K562 (cell line): ENCODE results near the gene ASB2. TPM values are rescaled to one million over a fixed set of nuclear protein-coding genes. Genes with fewer than 3 reads are reported as not detected.

Experiments
- ATAC-seq: fragments of 200-7000 bp; cut with Tn5 transposase; 3 replicates; pipeline ENCODE4 v1.9.1; 2020; ENCODE audit warnings: moderate library complexity
- BruUV-seq: library from RNA; stranded (reverse); fragments of 400-500 nt; replicated peaks from 2 replicates; lab custom pipeline; 2021; lab: Mats Ljungman, UMichigan
- CTCF ChIA-PET: fragments of 300-600 bp; formaldehyde crosslinking; extraction: SDS; loops from one replicate; lab custom pipeline; 2021; ENCODE audit warnings: low intra/inter-chr PET ratio; lab: Yijun Ruan, JAX
- POLR2A ChIA-PET: fragments of 300-600, 350-650 bp; sonication (Branson Sonifier 250); formaldehyde crosslinking; extraction: SDS; loops from one replicate; lab custom pipeline; 2021; ENCODE audit warnings: antibody characterized with exemption, inconsistent platforms; lab: Yijun Ruan, JAX
- DNase-seq, 4 experiments: peaks; one replicate each; pipeline versions ENCODE4 v3.0.0 to v3.0.0-alpha.2; 2011 to 2018; ENCODE audit warnings: low spot score in 3 of 4, mixed read lengths in 3 of 4; ENCODE audit errors: extremely low read depth in 1 of 4
- FAIRE-seq: peaks from 2 replicates; lab custom pipeline; 2011; peaks lifted over from hg19 to GRCh38; lab: Jason Lieb, UNC
- H2AFZ ChIP-seq: 2 replicates; pipeline ENCODE4 v1.6.0; 2011; ENCODE audit warnings: low read depth, low read length, control low read depth, inconsistent platforms
- H3K27ac ChIP-seq: fragments of 200-600 bp; 3 replicates; pipeline ENCODE4 v1.8.0; 2011; ENCODE audit warnings: low read depth, mild to moderate bottlenecking, control low read depth, inconsistent platforms, low read length, moderate library complexity, mixed read lengths; ENCODE audit errors: extremely low read depth
- H3K27me3 ChIP-seq, 2 experiments: fragments of 300-600 bp in 1 of 2; 2 replicates in 1 of 2; 3 replicates in 1 of 2; pipeline versions ENCODE4 v1.6.0 to v1.8.0; 2011; ENCODE audit warnings: inconsistent platforms in 2 of 2, low read length in 2 of 2, mild to moderate bottlenecking in 1 of 2, mixed read lengths in 1 of 2, moderate library complexity in 1 of 2; ENCODE audit not compliant: control insufficient read depth in 2 of 2, insufficient read depth in 2 of 2
- H3K36me3 ChIP-seq: fragments of 300-600 bp; 3 replicates; pipeline ENCODE4 v1.8.0; 2011; ENCODE audit warnings: mild to moderate bottlenecking, low read length, inconsistent platforms; ENCODE audit not compliant: control insufficient read depth, insufficient read depth
- H3K4me1 ChIP-seq, 2 experiments: fragments of 200-600 bp in 1 of 2; replicated peaks in 1 of 2; 2 replicates in 1 of 2; 3 replicates in 1 of 2; pipeline versions ENCODE4 v1.5.1 to v1.8.0; 2011; ENCODE audit warnings: inconsistent platforms in 2 of 2, low read length in 2 of 2, mild to moderate bottlenecking in 1 of 2, mixed read lengths in 1 of 2, moderate library complexity in 1 of 2; ENCODE audit not compliant: control insufficient read depth in 2 of 2, insufficient read depth in 2 of 2
- H3K4me2 ChIP-seq: 2 replicates; pipeline ENCODE4 v1.6.1; 2011; ENCODE audit warnings: low read length, control low read depth, inconsistent platforms, mixed read lengths; ENCODE audit not compliant: insufficient read depth
- H3K4me3 ChIP-seq: fragments of 200-600 bp; sonication (generic), shearing (Covaris generic); 2 replicates; pipeline ENCODE4 v1.5.1; 2016; ENCODE audit warnings: control low read depth, inconsistent platforms
- H3K79me2 ChIP-seq: fragments of 200-600 bp; 3 replicates; pipeline ENCODE4 v1.8.0; 2011; ENCODE audit warnings: low read length, inconsistent platforms; ENCODE audit not compliant: control insufficient read depth, insufficient read depth
- H3K9ac ChIP-seq, 2 experiments: 2 replicates each; pipeline versions ENCODE4 v1.6.0 to v1.6.1; 2011; ENCODE audit warnings: low read depth in 2 of 2, low read length in 2 of 2, control low read depth in 1 of 2, inconsistent platforms in 1 of 2, mild to moderate bottlenecking in 1 of 2, mixed read lengths in 1 of 2; ENCODE audit not compliant: insufficient read depth in 1 of 2
- H3K9me1 ChIP-seq: one replicate; pipeline ENCODE4 v1.6.0; 2011; ENCODE audit warnings: inconsistent platforms, mild to moderate bottlenecking, low read length, moderate library complexity; ENCODE audit not compliant: control insufficient read depth, insufficient read depth
- H3K9me3 ChIP-seq: replicated peaks from 2 replicates; pipeline ENCODE4 v1.5.1; 2011; ENCODE audit warnings: low read depth, low read length, inconsistent platforms; ENCODE audit not compliant: control insufficient read depth, insufficient read depth
- H4K20me1 ChIP-seq: replicated peaks from 2 replicates; pipeline ENCODE4 v1.6.1; 2011; ENCODE audit warnings: low read length, inconsistent platforms, mixed read lengths; ENCODE audit not compliant: control insufficient read depth, insufficient read depth
- ARID1B ChIP-seq: fragments of 450-650 bp; IDR thresholded peaks from 2 replicates; pipeline ENCODE4 v1.6.1; 2016; ENCODE audit warnings: antibody characterized with exemption, mild to moderate bottlenecking, inconsistent platforms
- CAMTA2 ChIP-seq: fragments of 250-450 bp; sonication (Bioruptor Pico); conservative IDR thresholded peaks from 2 replicates; pipeline ENCODE4 v1.5.1; 2022
- GTF2A2 ChIP-seq: IDR thresholded peaks from 2 replicates; pipeline ENCODE4 v1.6.1; 2016; ENCODE audit warnings: mild to moderate bottlenecking, missing genetic modification characterization, missing compliant biosample characterization
- MYNN ChIP-seq, 2 experiments: sonication (generic); formaldehyde crosslinking in 1 of 2; IDR thresholded peaks; 2 replicates each; pipeline versions ENCODE4 v1.5.0 to v1.6.1; 2016 to 2020; ENCODE audit warnings: antibody characterized with exemption in 1 of 2, missing genetic modification reagents in 1 of 2
- NELFE ChIP-seq: IDR thresholded peaks from 2 replicates; pipeline ENCODE4 v1.6.1; 2011; ENCODE audit warnings: mild to moderate bottlenecking; ENCODE audit not compliant: insufficient read depth, insufficient read length
- NFE2 ChIP-seq: IDR thresholded peaks from 2 replicates; pipeline ENCODE4 v1.6.1; 2014; ENCODE audit warnings: antibody characterized with exemption, low read depth
- RERE ChIP-seq: sonication (generic); formaldehyde crosslinking; IDR thresholded peaks from 2 replicates; pipeline ENCODE4 v1.8.0; 2023; ENCODE audit warnings: missing genetic modification reagents, mild to moderate bottlenecking, borderline replicate concordance
- ZC3H11A ChIP-seq: IDR thresholded peaks from 2 replicates; pipeline ENCODE4 v1.6.1; 2012; ENCODE audit warnings: low read depth, low read length, improper control_type of control experiment
- WGBS: fragments of 100-300 bp; shearing (Covaris generic); methylation state at CpG from one replicate; pipeline ENCODE4 v1.1.6; 2016; ENCODE audit warnings: low coverage, mixed read lengths; ENCODE audit not compliant: insufficient coverage; ENCODE audit errors: missing lambda C conversion rate; 5-methylcytosine and 5-hydroxymethylcytosine counted together
- in situ Hi-C: fragments of 300-500 bp; cut with MboI; formaldehyde crosslinking; loops from 4 replicates; pipeline ENCODE4 v1.15.0; 2018; ENCODE audit warnings: inconsistent platforms, mixed read lengths
- intact Hi-C: fragments of 100-400 bp; cut with micrococcal nuclease; formaldehyde crosslinking; loops from 2 replicates; pipeline ENCODE4 v1.14.2; 2022
- polyA plus RNA-seq, 8 experiments: library from polyadenylated mRNA; depleted of rRNA in 4 of 8; stranded (reverse) in 5 of 8; unstranded in 3 of 8; fragments of >200 nt; fragmentation: Nextera tagmentation in 2 of 8; fragmentation: Illumina TruSeq in 1 of 8; extraction: Ambion mirVana in 2 of 8; extraction: Trizol in 1 of 8; gene quantifications; 2 replicates each; pipeline versions ENCODE4 v1.2.1 to v1.2.3, GENCODE V29; 2011 to 2014; ENCODE audit warnings: inconsistent platforms in 1 of 8, missing spikeins in 1 of 8
- total RNA-seq, 7 experiments: library from RNA; depleted of rRNA in 6 of 7; stranded (reverse); fragments of >200 nt in 6 of 7; fragmentation: Illumina TruSeq in 2 of 7; extraction: Trizol in 2 of 7; gene quantifications; 2 replicates each; pipeline versions ENCODE4 v1.2.1 to v1.2.3, GENCODE V29; 2011 to 2021; ENCODE audit warnings: low replicate concordance in 1 of 7
- TF ChIP-seq, protein P1 (sequence below): fragments of 450-650 bp; conservative IDR thresholded peaks from 2 replicates; pipeline ENCODE4 v1.6.1; 2016; ENCODE audit warnings: missing genetic modification characterization, low read depth, mild to moderate bottlenecking, missing compliant biosample characterization, moderate library complexity
- TF ChIP-seq, protein P2 (sequence below), 2 experiments: IDR thresholded peaks in 1 of 2; conservative IDR thresholded peaks in 1 of 2; 2 replicates each; pipeline ENCODE4 v1.6.1; 2016; ENCODE audit warnings: low read depth in 2 of 2, mild to moderate bottlenecking in 1 of 2, missing compliant biosample characterization in 1 of 2, missing genetic modification characterization in 1 of 2, moderate library complexity in 1 of 2
- TF ChIP-seq, protein P3 (sequence below): sonication (generic); formaldehyde crosslinking; IDR thresholded peaks from 2 replicates; pipeline ENCODE4 v1.8.1; 2023; ENCODE audit warnings: mild to moderate bottlenecking, missing genetic modification reagents

The ASB2 gene
- total and polyA plus RNA-seq, 9 of the 15 experiments (the other 6 are each of a cell fraction or from before 2014, with no cell fraction given): not detected

- in situ Hi-C loops: loop anchor here (10.0 kb wide), 1 partner anchor 230 kb away; no protein-coding TSS in a partner anchor
- no peak for TF ChIP-seq ZC3H11A
- TF ChIP-seq, protein P1, sequence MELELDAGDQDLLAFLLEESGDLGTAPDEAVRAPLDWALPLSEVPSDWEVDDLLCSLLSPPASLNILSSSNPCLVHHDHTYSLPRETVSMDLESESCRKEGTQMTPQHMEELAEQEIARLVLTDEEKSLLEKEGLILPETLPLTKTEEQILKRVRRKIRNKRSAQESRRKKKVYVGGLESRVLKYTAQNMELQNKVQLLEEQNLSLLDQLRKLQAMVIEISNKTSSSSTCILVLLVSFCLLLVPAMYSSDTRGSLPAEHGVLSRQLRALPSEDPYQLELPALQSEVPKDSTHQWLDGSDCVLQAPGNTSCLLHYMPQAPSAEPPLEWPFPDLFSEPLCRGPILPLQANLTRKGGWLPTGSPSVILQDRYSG: no peak
- TF ChIP-seq, protein P2, sequence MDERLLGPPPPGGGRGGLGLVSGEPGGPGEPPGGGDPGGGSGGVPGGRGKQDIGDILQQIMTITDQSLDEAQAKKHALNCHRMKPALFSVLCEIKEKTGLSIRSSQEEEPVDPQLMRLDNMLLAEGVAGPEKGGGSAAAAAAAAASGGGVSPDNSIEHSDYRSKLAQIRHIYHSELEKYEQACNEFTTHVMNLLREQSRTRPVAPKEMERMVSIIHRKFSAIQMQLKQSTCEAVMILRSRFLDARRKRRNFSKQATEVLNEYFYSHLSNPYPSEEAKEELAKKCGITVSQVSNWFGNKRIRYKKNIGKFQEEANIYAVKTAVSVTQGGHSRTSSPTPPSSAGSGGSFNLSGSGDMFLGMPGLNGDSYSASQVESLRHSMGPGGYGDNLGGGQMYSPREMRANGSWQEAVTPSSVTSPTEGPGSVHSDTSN (CRISPR knock-in tag; IDR thresholded peaks at IDR 0.05; ENCODE audit: low read depth): no peak
- TF ChIP-seq, protein P2 (tag; conservative IDR thresholded peaks at IDR 0.05; ENCODE audit: low read depth): no peak
- TF ChIP-seq RERE: no peak
- no peak for TF ChIP-seq CAMTA2
- no peak for TF ChIP-seq ARID1B
- TF ChIP-seq NELFE: no peak
- TF ChIP-seq GTF2A2 (tag): no peak
- TF ChIP-seq MYNN (IDR thresholded peaks at IDR 0.05): no peak
- no peak for TF ChIP-seq MYNN (CRISPR knock-in tag; IDR thresholded peaks at IDR 0.05)
- TF ChIP-seq NFE2: no peak
- TF ChIP-seq, protein P3, sequence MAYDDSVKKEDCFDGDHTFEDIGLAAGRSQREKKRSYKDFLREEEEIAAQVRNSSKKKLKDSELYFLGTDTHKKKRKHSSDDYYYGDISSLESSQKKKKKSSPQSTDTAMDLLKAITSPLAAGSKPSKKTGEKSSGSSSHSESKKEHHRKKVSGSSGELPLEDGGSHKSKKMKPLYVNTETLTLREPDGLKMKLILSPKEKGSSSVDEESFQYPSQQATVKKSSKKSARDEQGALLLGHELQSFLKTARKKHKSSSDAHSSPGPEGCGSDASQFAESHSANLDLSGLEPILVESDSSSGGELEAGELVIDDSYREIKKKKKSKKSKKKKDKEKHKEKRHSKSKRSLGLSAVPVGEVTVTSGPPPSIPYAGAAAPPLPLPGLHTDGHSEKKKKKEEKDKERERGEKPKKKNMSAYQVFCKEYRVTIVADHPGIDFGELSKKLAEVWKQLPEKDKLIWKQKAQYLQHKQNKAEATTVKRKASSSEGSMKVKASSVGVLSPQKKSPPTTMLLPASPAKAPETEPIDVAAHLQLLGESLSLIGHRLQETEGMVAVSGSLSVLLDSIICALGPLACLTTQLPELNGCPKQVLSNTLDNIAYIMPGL (CRISPR knock-in tag): no peak
These were observed 91.4 kb downstream of the ASB2 start for GRCh38 chr14:93884950-93885349.

More at GRCh38 chr14:93884950-93885349, 91.4 kb downstream of the ASB2 start:
- H3K4me1 ChIP-seq: no peaks in the 10 kb centered on the region
- H4K20me1 ChIP-seq: no peaks in the 10 kb centered on the region
- no peaks in the 10 kb centered on the region for H3K36me3 ChIP-seq
- H3K4me2 ChIP-seq: no peak overlapping the region
- ChIA-PET CTCF (no interaction called here), POLR2A (no interaction called here)
- no peaks in the 10 kb centered on the region for H3K9me1 ChIP-seq
- peaks cover 0 to 13% of the 10 kb centered on the region in 2 experiments; a peak in 1 of 5 replicates for H3K27me3 ChIP-seq
- no peak overlapping the region for H2AFZ ChIP-seq
- intact Hi-C loops: no loop called here
- H3K9me3 ChIP-seq: no peaks in the 10 kb centered on the region
- no peaks in the 10 kb centered on the region for H3K79me2 ChIP-seq
- ATAC-seq (no peak), DNase-seq (no peak), FAIRE-seq (no peak)
- H3K9ac ChIP-seq: no peak overlapping the region
- H3K4me3 ChIP-seq: no peak overlapping the region
- WGBS: 0% methylated on average over 1 of the region's 1 CpG
- no TSS peak for BruUV-seq
- H3K27ac ChIP-seq: no peak overlapping the region
